ENCODE results near the gene AGAP9.

The AGAP9 gene

DNA sequence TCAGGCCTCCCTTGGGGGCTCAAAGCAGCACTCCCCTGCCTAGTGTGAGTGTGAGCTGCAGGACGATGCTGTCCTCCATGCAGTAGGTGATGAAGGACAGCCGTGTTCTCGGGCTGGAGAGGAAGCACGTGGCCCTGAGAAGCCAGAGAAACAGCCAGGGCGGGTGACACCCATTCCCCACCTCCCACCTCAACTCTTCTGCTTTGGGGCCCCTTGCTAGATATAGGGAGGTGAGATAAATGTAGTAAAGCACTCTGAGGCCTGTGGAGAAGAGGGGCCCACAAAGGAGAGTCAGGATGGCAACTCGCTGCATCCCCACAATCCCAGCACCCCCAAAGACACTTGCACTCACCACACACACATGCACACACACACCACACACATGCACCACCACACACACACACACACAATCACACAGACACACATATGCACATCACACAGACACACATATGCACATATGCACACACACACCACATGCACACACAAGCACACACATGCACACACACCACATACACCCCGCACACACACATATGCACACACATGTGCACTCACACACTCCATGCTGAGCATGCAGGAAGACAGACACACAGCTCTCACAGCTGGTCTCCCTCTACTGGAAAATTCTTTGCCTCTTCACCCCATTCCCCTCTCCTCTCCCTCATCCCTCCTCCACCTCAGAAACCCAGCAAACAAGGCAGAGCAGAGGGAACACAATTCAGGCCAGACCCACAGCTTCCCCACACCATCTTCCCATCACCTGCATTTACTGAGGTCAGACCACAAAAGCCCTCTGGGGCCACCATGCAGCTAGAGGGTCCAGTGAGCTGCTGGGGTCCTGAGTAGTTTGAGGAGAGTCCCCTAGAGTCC, 70.1 kb downstream of the AGAP9 start:
- Histone ChIP-seq H3K27ac (no peak overlapping the region), H3K9ac (no peak overlapping the region), H3K79me2 (ENCODE audit: insufficient read depth, low read depth) (no peaks in the 10 kb centered on the region), H3K4me2 (no peak overlapping the region), H2AFZ (ENCODE audit: low read depth) (no peak overlapping the region), H3K36me3 (ENCODE audit: insufficient read depth) (no peaks in the 10 kb centered on the region), H4K20me1 (ENCODE audit: insufficient read depth) (no peaks in the 10 kb centered on the region), H3K4me1 (ENCODE audit: low read depth, poor library complexity, severe bottlenecking) (no peaks in the 10 kb centered on the region), H3K4me3 (IDR thresholded peaks at IDR 0.05; ENCODE audit: insufficient read depth, low read depth, low read length) (no peak overlapping the region), H3K27me3 (ENCODE audit: insufficient read depth, low read depth) (no peaks in the 10 kb centered on the region)
- TF ChIP-seq, protein P1, sequence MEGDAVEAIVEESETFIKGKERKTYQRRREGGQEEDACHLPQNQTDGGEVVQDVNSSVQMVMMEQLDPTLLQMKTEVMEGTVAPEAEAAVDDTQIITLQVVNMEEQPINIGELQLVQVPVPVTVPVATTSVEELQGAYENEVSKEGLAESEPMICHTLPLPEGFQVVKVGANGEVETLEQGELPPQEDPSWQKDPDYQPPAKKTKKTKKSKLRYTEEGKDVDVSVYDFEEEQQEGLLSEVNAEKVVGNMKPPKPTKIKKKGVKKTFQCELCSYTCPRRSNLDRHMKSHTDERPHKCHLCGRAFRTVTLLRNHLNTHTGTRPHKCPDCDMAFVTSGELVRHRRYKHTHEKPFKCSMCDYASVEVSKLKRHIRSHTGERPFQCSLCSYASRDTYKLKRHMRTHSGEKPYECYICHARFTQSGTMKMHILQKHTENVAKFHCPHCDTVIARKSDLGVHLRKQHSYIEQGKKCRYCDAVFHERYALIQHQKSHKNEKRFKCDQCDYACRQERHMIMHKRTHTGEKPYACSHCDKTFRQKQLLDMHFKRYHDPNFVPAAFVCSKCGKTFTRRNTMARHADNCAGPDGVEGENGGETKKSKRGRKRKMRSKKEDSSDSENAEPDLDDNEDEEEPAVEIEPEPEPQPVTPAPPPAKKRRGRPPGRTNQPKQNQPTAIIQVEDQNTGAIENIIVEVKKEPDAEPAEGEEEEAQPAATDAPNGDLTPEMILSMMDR (conservative IDR thresholded peaks at IDR 0.05; ENCODE audit: low read depth, low read length) = no peak

- H4K20me1 ChIP-seq (ENCODE audit: insufficient read depth) = no peaks in the 10 kb centered on the region
- no peak overlapping the region for H2AFZ ChIP-seq (ENCODE audit: low read depth)
- no peak overlapping the region for H3K27ac ChIP-seq
- H3K79me2 ChIP-seq (ENCODE audit: insufficient read depth, low read depth) = no peaks in the 10 kb centered on the region
- TF ChIP-seq, protein P1 (conservative IDR thresholded peaks at IDR 0.05; ENCODE audit: low read depth, low read length) = no peak
- H3K4me1 ChIP-seq (ENCODE audit: low read depth, poor library complexity, severe bottlenecking) = no peaks in the 10 kb centered on the region
- H3K4me2 ChIP-seq = no peak overlapping the region
- no peak overlapping the region for H3K4me3 ChIP-seq (IDR thresholded peaks at IDR 0.05; ENCODE audit: insufficient read depth, low read depth, low read length)
- H3K9ac ChIP-seq = no peak overlapping the region
- H3K36me3 ChIP-seq (ENCODE audit: insufficient read depth) = no peaks in the 10 kb centered on the region
- H3K27me3 ChIP-seq (ENCODE audit: insufficient read depth, low read depth) = no peaks in the 10 kb centered on the region
These were observed 70.8 kb downstream of the AGAP9 start for GRCh38 chr10:47452495-47453140.

GRCh38 chr10:47451998-47452494, 71.4 kb downstream of the AGAP9 start:
- Histone ChIP-seq H3K27ac (no peak overlapping the region), H3K27me3 (ENCODE audit: insufficient read depth, low read depth) (no peaks in the 10 kb centered on the region), H3K4me3 (IDR thresholded peaks at IDR 0.05; ENCODE audit: insufficient read depth, low read depth, low read length) (no peak overlapping the region), H3K4me1 (ENCODE audit: low read depth, poor library complexity, severe bottlenecking) (no peaks in the 10 kb centered on the region), H4K20me1 (ENCODE audit: insufficient read depth) (no peaks in the 10 kb centered on the region), H3K9ac (no peak overlapping the region), H3K4me2 (no peak overlapping the region), H2AFZ (ENCODE audit: low read depth) (no peak overlapping the region), H3K79me2 (ENCODE audit: insufficient read depth, low read depth) (no peaks in the 10 kb centered on the region), H3K36me3 (ENCODE audit: insufficient read depth) (no peaks in the 10 kb centered on the region)
- TF ChIP-seq, protein P1 (conservative IDR thresholded peaks at IDR 0.05; ENCODE audit: low read depth, low read length) = no peak
